OCI-M1 (cell line): ENCODE results near the gene PALM3.

Experiments
- DNase-seq: peaks from one replicate; lab custom pipeline; 2025; lab: John Stamatoyannopoulos, UW

Gene PALM3, protein sequence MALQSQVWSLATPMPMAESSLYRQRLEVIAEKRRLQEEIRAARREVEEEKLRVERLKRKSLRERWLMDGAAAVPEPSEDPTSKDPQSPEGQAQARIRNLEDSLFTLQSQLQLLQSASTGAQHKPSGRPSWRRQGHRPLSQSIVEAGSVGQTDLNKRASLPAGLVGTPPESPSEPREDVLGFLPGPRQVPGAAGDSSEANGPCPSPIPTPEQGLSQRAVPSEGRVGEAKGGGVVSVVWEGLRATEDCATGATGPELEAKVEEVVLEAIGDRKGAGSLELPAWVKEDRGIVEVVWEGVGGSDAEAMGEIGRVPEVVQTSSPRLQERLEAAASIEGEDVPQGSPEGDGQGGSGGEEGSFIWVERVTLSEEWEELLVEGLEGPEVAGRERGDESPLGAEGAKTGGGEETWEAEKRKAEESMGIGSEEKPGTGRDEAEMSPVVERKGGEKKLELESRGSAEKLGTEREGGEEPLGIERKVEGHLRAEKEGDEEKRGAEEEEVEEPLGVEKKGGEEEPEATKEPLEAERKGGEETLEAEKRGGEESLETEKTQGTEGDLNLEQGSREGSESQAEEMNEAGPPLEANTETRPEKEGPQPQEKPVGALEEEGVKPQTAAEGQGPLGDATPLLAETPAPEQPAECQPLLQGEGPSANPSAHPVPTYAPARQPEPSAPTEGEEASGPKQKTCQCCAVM

DNA sequence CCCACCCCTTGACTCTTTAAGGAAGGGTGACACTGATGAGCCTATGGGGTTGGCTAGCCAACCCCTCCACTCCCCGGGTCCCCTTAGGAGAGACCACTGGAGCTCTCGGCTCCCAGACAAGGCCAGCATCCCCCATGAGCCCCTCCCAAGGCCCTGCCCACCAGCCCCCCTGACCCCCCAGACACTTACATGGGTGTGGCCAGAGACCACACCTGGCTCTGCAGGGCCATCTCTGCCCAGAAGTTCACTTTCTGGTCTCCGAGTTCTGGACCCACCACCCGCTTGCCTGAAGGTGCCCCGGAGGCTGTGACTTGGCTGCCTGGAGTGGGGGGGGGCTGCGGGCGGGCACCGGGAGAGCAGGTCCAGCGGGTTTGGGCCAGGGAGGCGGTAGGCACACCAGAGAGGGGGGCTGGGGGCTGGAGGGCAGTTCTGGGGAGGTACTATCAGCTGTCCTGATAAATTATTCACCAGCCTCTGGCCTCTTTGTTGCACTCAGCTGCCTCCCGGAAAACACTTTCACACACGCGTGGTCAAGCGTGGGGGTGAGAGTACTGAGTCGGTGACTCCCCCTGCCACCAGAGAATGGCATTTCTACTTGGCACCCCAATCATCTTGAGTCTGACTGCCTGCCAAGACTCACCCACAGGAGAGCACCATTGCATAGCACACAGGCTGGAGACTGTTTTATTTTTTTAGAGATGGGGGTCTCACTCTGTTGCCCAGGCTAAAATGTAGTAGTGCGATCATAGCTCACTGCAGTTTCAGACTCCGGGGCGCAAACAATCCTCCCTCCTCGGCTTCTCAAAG is at the start of gene PALM3:
Gene PALM3 (minus strand): TSS at position 326 of the 807 bp plus-strand sequence. CDS start 96 bp downstream, at position 230.
- no peak for DNase-seq

DNA sequence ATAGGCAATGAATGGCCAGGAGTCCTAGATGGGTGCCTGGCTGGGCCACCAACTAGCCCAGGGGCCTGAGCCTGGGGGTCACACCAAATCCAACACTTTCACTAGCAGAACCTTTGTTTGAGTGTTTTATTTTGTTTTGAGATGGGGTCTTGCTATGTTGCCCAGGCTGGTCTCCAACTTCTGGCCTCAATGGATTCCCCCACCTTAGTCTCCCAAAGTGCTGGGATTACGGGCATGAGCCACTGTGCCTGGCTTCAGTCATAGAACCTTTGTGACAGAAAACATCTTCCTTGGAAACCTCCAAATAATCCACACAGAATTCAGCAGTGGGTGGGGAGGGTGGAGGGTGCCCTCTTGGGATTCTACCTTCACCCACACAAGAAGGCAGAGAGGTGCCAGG is 49.6 kb upstream of the PALM3 start:
- no peak for DNase-seq

DNA sequence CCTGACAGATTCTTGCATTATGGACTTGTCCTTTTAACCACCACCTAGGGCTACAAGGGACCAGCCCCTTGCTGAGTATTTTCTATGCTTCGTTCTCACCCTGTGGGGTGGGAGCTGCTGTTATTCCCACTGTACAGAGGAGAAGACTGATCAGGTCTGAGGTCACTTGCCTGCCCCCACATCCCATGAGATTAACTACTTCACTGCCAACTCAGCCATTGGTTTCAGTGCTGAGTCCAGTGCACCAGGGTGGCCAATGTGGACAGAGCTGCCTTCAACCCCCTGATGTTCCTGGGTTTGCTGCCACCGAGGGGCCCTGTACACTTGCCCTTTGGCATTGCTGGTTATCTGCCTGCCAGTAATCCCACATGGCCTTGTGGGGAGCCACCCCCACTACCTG is 48.8 kb upstream of the PALM3 start:
- no peak for DNase-seq

DNA sequence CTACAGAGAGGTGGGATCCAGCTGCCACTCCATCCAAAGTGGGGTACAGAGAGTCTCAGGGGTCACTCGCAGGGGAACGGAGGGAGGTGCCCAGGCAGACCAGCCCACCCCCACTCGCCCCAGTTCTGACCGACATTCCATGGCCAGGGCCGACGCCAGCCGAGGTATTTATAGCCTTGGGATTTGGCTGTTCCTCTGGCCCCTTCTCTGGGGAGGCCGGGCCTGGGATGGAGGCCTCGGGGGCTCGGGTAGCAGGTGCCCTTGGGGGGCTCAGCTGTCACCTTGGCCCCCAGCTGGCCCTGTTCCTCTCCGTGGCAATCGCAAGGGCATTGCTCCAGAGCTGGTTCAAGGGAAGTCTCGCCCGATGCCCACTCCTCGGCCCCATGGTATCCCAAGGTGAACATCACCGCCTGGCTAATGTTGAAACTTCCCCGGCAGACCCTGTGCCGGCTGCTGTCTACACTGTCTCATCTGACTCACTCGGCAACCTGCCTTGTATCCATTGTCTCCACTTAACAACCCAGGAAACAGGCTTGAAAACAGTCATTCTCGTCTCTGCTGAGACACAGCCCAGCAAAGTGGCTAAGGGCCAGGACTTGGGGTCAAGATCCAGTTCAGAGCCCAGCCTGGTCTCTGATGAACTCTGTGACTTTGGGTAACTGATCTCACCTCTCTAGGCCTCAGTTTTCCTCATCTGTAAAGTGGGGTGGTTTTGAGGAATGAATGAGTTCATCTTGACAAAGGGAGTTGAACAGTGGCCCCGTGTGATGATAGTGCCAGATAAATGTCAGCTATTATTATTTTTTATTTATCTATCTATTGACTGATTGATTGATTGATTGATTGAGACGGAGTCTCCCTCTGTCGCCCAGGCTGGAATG is 45.9 kb upstream of the PALM3 start:
- DNase-seq, result no peak

DNA sequence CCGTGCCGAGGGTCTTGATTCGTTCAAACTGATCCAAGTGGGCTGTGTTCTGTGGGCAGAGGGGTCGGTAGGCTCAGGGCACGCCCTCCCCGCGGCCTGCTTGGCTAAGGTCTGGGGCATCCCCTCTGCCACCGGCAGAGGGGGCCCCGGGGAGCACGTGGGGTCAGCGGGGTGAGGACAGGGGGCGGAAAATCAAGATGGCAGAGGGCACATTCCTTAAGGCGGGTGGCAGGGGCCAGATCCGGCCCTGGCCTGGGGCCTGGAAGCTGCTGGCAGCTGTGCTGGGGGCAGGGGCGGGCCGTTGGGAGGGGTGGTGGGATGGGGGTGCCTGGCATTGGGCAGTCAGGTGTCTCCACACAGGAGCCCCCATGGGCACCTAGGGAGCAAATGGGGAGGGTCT is 45.0 kb upstream of the PALM3 start:
- no peak for DNase-seq

DNA sequence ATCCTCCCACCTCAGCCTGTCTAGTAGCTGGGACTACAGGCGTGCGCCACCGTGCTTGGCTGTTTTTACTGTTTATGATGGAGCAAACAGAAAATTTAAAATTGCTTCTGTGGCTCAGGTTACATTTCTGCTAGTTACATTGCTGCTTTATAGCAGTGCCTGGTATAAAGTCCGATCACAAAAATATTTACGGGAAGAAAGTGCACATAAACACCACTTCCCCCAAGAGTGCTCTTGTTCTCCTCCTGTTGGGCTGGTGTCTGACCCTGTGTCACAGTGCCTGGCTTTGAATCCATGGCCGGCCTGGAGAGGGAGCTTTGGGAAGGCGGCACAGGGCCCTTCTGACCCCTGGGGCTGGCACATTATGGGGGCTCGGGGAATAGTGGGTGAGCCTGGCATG is 43.8 kb upstream of the PALM3 start:
- no peak for DNase-seq

DNA sequence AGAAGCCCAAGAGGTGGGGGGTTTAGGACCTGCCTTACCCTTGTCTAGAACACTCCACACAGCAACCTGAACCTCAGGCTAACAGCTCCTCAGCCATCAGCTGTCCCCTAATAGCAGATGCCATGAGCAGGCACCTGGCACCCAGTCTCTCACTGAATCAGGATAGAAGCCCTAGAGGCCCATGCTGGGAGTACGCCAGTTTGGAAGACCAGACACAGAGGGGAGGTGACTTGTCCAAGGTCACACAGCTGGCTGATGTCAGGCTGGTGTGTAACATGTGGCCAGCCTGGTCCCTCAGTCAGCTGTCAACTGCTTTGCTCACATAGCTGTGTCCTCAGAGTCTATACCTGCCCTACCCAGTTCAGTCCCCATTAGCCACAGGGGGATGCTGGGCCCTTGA is 41.4 kb upstream of the PALM3 start:
- DNase-seq, result no peak

DNA sequence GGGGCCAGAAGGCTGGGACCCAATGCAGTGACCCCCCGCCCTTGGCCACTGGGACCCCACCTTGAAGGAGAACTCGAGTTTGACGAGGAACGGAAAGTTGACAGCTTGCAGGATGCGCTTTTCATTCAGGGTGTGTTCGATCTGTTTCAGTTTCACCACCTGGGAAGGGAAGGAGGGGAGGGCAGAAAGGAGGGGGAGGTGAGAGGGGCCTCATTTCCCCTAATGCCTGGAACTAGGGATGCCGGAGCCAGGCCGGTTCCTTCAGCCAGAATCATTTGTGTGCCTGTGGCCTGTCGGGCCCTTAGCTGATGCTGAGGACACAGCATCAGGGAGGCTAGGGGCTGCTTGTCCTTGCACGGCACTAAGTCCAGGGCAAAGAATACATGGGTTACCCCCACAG is 40.9 kb upstream of the PALM3 start:
- no peak for DNase-seq

DNA sequence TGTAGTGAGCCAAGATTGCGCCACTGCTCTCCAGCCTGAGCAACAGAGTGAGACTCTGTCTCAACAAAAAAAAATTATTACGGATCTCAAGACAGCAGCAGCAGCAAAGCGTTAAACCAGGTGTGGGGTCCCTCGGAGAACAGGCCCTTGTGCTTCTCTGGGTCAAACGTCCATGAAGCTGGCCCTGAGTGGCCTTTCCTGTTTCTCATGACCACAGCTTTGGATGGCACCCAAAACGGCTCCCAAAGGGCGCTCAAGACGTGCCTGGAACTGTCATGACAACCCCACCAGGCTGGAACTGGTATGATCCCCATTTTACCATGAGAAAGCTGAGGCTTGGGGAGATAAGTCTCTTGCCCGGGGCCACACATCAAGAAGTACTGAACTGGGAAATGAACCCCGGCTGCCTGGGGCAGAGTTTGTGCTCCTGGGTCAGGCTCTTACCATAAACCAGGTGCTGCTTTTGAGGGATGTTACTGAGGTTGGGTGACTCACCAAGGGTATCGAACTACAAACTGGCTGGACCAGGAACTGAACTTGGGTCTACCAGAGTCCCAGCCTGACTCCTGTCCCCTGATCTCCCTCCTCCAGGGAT is 40.3 kb upstream of the PALM3 start:
- no peak for DNase-seq

DNA sequence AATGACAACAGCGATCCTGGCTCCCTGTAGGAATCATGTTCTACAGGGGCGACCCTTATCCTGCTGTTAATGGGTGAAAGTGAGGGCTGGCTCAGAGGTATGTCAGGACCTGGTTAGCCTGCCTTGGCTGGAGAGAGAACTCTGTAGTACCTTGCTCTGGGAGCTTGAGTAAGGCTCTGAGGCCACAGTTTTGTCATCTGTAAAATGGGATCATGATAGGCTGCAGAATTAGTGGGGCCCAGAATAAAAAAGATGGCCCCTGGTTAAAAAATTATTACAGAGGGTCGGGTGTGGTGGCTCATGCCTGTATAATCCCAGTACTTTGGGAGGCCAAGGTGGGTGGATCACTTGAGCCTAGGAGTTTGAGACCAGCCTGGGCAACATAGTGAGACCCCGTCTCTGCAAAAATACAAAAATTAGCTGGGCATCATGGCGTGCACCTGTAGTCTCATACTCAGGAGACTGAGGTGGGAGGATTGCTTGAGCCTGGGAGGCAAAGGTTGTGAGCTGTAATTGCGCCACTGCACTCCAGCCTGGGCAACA is 39.2 kb upstream of the PALM3 start:
- no peak for DNase-seq

DNA sequence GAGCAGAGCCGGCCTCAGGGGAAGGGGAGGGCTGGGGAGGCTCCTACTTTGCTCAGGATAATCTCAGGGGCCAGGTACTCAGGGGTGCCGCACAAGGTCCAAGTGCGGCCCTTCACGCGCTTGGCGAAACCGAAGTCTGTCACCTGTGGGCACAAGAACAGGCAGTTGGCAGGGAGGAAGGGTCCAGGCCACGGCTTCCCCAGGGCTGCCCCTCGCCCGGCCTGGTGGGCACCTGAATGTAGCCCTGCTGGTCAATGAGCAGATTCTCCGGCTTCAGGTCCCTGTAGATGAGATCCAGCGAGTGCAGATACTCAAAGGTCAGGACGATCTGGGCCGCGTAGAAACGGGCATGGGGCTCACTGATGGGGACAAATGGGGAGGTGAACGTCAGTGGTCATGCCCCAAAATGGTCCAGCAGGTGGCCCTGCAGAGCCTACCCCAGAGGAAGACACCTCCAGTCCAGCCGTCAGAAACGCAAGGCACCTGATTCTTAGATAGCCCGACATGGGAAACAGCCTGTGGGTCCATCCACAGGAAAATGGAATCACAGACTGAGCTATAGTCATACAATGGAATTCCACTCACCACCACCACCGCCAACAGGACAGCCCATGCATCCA is 35.8 kb upstream of the PALM3 start:
- peak; percentile 65 for DNase-seq

DNA sequence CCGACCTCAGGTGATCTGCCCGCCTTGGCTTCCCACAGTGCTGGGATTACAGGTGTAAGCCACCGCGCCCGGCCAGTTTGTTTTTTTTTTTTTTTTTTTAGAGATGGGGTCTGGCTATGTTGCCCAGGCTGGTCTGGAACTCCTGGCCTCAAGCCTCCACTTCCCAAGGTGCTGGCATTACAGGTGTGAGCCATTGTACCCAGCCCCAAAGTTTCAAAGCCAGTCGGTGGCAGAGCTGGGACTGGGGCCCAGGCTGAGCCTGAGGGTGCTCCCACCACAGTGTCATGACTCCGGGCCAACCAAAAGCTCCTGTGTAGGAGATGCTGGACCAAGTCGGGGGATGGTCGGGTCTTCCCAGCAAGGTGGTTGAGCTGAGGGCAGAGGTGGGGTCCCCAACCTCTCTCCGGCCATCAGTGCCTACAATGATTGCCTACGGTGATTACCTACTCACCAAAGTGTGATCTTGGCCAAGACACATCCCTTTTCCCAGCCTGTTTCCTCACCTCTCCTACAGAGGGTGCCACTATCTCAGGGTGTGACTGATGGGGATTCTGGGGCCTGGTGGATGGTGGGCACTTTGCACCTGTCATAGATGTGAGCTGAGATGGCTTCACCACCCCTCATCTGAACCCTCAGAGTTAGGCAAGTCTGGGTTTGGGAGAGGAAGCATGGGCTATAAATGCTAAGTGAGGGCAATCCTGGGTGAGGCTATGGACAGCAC is 34.6 kb upstream of the PALM3 start:
- no peak for DNase-seq

DNA sequence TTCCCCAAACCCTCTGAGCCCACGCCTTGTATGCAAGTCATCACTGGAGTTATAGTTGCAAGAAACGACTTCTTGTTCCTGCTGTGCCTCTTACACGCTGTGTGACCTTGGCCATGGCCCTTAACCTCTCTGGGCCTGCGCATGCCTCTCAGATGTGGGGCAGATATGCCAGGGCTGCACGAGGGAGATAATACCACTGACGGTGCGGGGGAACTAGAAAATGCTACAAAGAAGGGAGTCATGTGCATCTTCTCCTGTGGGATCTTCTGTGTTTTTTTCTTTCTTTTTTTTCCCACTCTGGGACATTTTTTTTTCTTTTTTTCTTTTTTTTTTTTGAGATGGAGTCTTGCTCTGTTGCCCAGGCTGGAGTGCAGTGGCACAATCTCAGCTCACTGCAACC is 33.0 kb upstream of the PALM3 start:
- DNase-seq, result peak; percentile 75

DNA sequence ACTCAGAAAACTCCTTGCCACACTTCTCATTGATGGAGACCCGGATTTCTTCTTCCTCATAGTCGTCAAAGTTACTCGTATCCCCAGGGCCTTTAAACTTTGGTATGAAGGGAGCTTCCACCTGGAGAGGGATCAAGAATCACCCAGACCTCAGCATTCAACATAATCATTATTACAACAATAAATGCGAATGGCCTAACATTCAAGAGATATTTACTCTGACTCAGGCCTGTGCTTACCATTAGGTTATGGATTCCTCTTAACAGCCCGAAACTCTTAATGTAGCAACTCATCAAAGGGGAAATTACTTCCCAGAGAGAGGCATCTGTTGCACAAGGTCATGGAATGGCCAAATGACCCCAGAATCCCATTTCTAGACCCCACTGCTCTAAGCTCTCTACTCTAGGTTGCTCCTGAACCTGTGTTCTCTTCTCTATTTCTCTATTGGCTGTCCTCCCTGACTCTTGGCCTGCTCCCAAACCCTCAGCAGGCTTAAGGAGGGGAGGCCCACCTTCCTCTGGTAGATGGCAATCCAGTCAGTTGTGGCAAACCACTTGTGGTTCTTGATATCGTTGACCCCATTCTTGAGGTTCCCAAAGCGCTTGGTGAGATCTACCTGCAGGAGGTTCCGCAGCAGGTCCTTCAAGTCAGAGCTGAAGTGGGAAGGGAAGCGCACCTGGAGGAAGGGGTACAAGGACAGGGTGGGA is 31.4 kb upstream of the PALM3 start:
- peak; percentile 82 for DNase-seq

DNA sequence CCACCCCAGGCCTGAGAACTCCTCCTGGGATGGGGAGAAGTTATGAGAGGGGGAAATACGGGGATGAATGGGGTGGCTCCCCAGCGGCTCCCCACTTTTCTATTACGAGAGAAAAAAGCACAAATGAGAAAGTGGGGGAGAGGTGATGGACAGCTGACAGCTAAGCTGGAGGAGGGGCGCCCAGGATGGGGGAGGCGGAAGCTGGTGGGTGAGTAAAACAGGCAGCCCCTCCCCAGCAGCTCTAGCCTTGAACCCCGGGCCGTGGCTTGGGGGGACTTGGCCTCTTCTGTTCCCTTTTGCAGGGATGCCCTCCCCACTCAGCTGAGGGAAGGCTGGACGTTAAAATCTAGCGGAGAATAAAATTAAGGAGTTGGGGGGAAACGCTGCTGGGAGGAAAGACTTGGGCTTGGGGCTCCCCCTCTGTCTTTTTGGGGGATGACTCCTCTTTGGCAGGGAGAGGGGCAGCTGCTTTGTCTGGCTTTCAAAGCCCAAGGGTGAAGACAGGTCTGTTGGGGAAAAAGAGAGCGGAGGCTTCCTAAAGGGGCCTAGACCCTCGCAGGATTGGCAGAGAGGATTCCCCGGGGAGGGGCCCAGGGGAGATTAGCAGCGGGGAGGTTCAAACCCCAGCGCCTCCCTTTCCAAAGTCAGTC is 30.1 kb upstream of the PALM3 start:
- DNase-seq, result no peak

DNA sequence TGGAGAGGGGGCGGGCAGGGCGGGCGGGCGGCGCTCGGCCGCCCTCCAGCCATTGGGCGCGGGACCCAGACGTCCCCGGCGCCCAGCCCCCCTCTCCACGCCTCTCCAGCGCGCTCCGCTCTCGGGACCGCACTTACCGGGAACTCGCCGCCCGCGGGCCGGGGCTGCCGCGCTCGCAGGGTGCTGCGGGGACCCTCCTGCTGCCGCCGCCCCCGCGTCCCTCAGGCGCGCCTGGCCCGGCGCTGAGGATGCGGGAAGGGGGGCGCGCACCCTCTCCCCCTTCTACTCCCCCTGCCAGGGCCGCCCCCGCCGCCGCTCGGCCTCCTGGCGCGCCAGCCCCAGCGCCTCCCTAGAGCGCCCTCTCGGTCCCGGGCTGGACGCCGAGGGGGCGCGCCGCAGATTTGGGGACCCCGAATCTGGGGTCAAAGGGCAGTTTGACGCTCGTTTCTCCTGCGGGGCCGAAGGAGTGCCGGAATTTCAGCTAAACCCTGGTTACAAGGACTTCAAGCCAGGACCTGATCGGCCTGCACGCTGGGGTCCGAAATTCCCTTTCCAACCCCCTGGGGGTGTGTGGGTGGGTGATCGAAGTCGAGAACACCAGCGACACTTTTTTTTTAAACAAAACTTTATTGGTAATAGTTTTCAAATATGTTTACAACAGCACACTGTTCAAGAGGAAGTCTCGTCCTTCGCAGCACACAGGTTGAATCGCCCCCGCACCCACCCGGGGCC is 29.4 kb upstream of the PALM3 start:
- DNase-seq, result peak; percentile 100

DNA sequence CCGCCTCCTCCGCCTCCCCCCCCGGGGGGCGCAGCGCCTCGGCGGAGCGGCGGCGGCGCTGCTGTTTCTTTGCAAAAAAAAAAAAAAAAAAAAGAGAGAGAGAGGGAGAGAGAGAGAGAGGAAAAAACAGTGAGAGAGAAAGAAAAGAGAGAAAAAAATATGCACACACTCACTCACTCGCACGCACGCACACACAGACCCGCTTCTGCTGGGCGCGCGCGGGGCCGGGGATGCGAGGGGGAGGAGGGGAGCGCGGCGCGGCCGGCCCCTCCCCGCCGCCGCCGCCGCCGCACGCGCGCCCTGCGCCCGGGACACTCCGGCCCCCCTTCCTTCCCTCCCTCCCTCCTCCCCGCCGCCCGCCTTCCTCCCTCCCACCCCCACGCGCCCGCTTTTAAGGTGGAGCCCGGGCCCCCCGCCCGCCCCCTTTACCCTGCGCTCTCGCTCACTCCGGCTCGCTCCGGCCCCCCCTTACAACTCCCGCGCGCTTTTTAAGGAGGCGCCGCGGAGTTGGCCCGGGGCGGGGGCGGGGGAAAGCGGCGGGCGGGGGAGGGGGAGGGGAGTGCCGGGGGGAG is 28.7 kb upstream of the PALM3 start, which contains the start of gene SAMD1:
Gene SAMD1 (minus strand): TSS at position 243 of the 572 bp plus-strand sequence.
- DNase-seq, result no peak
